Fibroblast of lung (primary cell): ENCODE measurements around the gene C1orf105. TPM values are rescaled to one million over a fixed set of nuclear protein-coding genes. Genes with fewer than 3 reads are reported as not detected.
A peak's percentile ranks its signal among the peaks of the same experiment; 100 is the strongest.

Experiments
- DNase-seq, 2 donors: peaks; one replicate each; pipeline versions ENCODE4 v3.0.0 to v3.0.0-alpha.2; 2010; ENCODE audit warnings: low read depth in 2 of 2
- H2AFZ ChIP-seq: 2 replicates; pipeline ENCODE4 v1.5.1; 2012; ENCODE audit warnings: low read length, control low read depth, inconsistent platforms
- H3K27ac ChIP-seq: 2 replicates; pipeline ENCODE4 v1.5.1; 2011; ENCODE audit warnings: low read length, control low read depth; ENCODE audit not compliant: insufficient read depth
- H3K27me3 ChIP-seq: 2 replicates; pipeline ENCODE4 v1.5.1; 2011; ENCODE audit warnings: mild to moderate bottlenecking, low read length; ENCODE audit not compliant: control insufficient read depth, insufficient read depth
- H3K36me3 ChIP-seq: 2 replicates; pipeline ENCODE4 v1.5.1; 2011; ENCODE audit warnings: low read length; ENCODE audit not compliant: control insufficient read depth, insufficient read depth
- H3K4me1 ChIP-seq: 2 replicates; pipeline ENCODE4 v1.5.1; 2011; ENCODE audit warnings: low read length; ENCODE audit not compliant: control insufficient read depth, insufficient read depth; ENCODE audit errors: extremely low read depth
- H3K4me2 ChIP-seq: 2 replicates; pipeline ENCODE4 v1.5.1; 2011; ENCODE audit warnings: low read length, control low read depth; ENCODE audit not compliant: insufficient read depth; ENCODE audit errors: extremely low read depth
- H3K4me3 ChIP-seq, 4 experiments: fragments of 200-600 bp in 1 of 4; sonication (generic) in 1 of 4; replicated peaks in 1 of 4; 2 replicates each; pipeline ENCODE4 v1.5.1; 2011 to 2016; ENCODE audit warnings: low read length in 4 of 4, low read depth in 3 of 4, mild to moderate bottlenecking in 3 of 4, control low read depth in 2 of 4, inconsistent platforms in 1 of 4, mixed read lengths in 1 of 4; ENCODE audit not compliant: insufficient read depth in 1 of 4; ENCODE audit errors: control extremely low read depth in 1 of 4
- H3K79me2 ChIP-seq: 2 replicates; pipeline ENCODE4 v1.5.1; 2012; ENCODE audit warnings: mild to moderate bottlenecking, low read length, inconsistent platforms; ENCODE audit not compliant: control insufficient read depth, insufficient read depth
- H3K9ac ChIP-seq: 2 replicates; pipeline ENCODE4 v1.5.1; 2011; ENCODE audit warnings: mild to moderate bottlenecking, low read length, control low read depth; ENCODE audit not compliant: insufficient read depth
- H3K9me3 ChIP-seq: 2 replicates; pipeline ENCODE4 v1.5.1; 2012; ENCODE audit warnings: low read depth, low read length; ENCODE audit not compliant: control insufficient read depth, insufficient read depth
- H4K20me1 ChIP-seq: 2 replicates; pipeline ENCODE4 v1.5.1; 2011; ENCODE audit warnings: low read length; ENCODE audit not compliant: control insufficient read depth, insufficient read depth; ENCODE audit errors: extremely low read depth
- CTCF ChIP-seq, 2 donors: IDR thresholded peaks in 1 of 2; conservative IDR thresholded peaks in 1 of 2; 1 replicate in 1 of 2; 2 replicates in 1 of 2; pipeline ENCODE4 v1.5.1; 2011 to 2012; ENCODE audit warnings: low read length in 2 of 2, control low read depth in 1 of 2, inconsistent platforms in 1 of 2, low read depth in 1 of 2, mild to moderate bottlenecking in 1 of 2
- EZH2 ChIP-seq: IDR thresholded peaks from 2 replicates; pipeline ENCODE4 v1.5.1; 2012; ENCODE audit warnings: low read length, control low read depth, mild to moderate bottlenecking; ENCODE audit errors: missing control alignments
- polyA plus RNA-seq, 2 donors: library from polyadenylated mRNA; depleted of rRNA in 1 of 2; stranded (reverse) in 1 of 2; unstranded in 1 of 2; fragments of >200 nt; gene quantifications; 2 replicates each; pipeline ENCODE4 v1.2.1, GENCODE V29; 2011 to 2012; ENCODE audit warnings: missing spikeins in 1 of 2
- total RNA-seq: library from RNA; depleted of rRNA; stranded (reverse); fragments of >200 nt; gene quantifications from 2 replicates; pipeline ENCODE4 v1.2.1, GENCODE V29; 2014

Gene C1orf105
- total and polyA plus RNA-seq, 2 donors (not counting 1 experiment from before 2014, with no cell fraction given) = not detected

GRCh38 chr1:172500207-172500606 is 79.7 kb downstream of the C1orf105 start:
- H3K27me3 ChIP-seq = peaks cover 7% of the 10 kb centered on the region
- no peak overlapping the region for H2AFZ ChIP-seq
- H3K9ac ChIP-seq = no peak overlapping the region
- no peaks in the 10 kb centered on the region for H3K9me3 ChIP-seq
- no peak for DNase-seq
- H3K79me2 ChIP-seq = no peaks in the 10 kb centered on the region
- H3K36me3 ChIP-seq = no peaks in the 10 kb centered on the region
- no peak for TF ChIP-seq EZH2
- no peak for TF ChIP-seq CTCF (conservative IDR thresholded peaks at IDR 0.05 in 1 of 2, IDR thresholded peaks at IDR 0.05 in 1 of 2; ENCODE audit: low read depth in 1 of 2, low read length in 2 of 2)
- no peaks in the 10 kb centered on the region for H4K20me1 ChIP-seq
- H3K4me3 ChIP-seq = no peak overlapping the region
- H3K27ac ChIP-seq = no peak overlapping the region
- no peaks in the 10 kb centered on the region for H3K4me1 ChIP-seq
- no peak overlapping the region for H3K4me2 ChIP-seq

GRCh38 chr1:172507741-172508140 is 87.3 kb downstream of the C1orf105 start:
- Histone ChIP-seq H4K20me1 (no peaks in the 10 kb centered on the region), H3K9me3 (no peaks in the 10 kb centered on the region), H3K27me3 (peaks cover 13% of the 10 kb centered on the region), H3K9ac (no peak overlapping the region), H3K36me3 (no peaks in the 10 kb centered on the region), H3K4me2 (no peak overlapping the region), H2AFZ (no peak overlapping the region), H3K4me3 (no peak overlapping the region), H3K27ac (no peak overlapping the region), H3K4me1 (no peaks in the 10 kb centered on the region), H3K79me2 (no peaks in the 10 kb centered on the region)
- no peak for TF ChIP-seq CTCF (conservative IDR thresholded peaks at IDR 0.05 in 1 of 2, IDR thresholded peaks at IDR 0.05 in 1 of 2; ENCODE audit: low read depth in 1 of 2, low read length in 2 of 2)
- no peak for TF ChIP-seq EZH2
- peak in 1 of 2 donors; percentile 5 for DNase-seq

GRCh38 chr1:172510479-172510878 is 90.0 kb downstream of the C1orf105 start:
- Histone ChIP-seq H3K9me3 (no peaks in the 10 kb centered on the region), H3K79me2 (no peaks in the 10 kb centered on the region), H3K27me3 (peaks cover 7% of the 10 kb centered on the region), H2AFZ (no peak overlapping the region), H3K27ac (no peak overlapping the region), H3K36me3 (no peaks in the 10 kb centered on the region), H3K4me3 (no peak overlapping the region), H3K4me1 (no peaks in the 10 kb centered on the region), H3K9ac (no peak overlapping the region), H3K4me2 (no peak overlapping the region), H4K20me1 (no peaks in the 10 kb centered on the region)
- TF ChIP-seq EZH2 (no peak), CTCF (conservative IDR thresholded peaks at IDR 0.05 in 1 of 2, IDR thresholded peaks at IDR 0.05 in 1 of 2; ENCODE audit: low read depth in 1 of 2, low read length in 2 of 2) (no peak)
- no peak for DNase-seq
